GM19463 (cell line): ENCODE data around the gene VWA3B.
"Not testable (repeated sequence)": the region's sequence is repeated elsewhere in the genome, so short reads cannot be mapped to it uniquely, and the experiment has no call there.

ENCODE experiments used
- ATAC-seq: cut with Tn5 transposase; IDR thresholded peaks from one replicate; pipeline ENCODE4 v1.9.1; 2021; ENCODE audit warnings: mild to moderate bottlenecking, moderate library complexity; ENCODE audit not compliant: unreplicated experiment

VWA3B gene

DNA sequence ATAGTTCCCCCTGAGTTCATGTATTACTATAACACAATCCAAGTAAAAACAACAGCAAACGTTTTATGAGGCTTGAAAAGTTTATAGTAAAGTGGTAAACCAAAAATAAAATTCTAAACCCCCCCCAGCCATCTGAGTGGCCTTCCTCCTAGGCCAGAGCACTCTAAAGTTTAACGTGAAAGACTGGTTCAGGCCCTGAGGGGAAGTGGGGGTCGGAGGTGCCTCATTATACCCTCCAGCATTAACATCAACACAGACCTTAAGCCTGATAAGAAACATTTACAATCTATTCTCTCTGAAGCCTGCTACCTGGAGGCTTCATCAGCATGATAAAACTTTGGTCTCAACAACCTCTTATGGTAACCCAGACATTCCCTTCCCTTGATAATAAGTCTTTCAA lies 230.2 kb downstream of the VWA3B start:
- no peak for ATAC-seq

DNA sequence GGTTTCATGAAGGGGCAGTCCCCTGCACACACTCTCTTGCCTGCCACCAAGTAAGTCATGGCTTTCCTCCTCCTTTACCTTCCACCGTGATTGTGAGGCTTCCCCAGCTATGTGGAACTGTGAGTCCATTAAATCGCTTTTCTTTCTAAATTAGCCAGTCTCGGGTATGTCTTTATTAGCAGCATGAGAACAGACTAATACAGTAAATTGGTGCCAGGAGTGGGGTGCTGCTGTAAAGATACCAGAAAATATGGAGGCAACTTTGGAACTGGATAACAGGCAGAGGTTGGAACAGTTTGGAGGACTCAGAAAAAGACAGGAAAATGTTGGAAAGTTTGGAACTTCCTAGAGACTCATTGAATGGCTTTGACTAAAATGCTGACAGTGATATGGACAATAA lies 233.2 kb downstream of the VWA3B start:
- not testable (repeated sequence) for ATAC-seq

DNA sequence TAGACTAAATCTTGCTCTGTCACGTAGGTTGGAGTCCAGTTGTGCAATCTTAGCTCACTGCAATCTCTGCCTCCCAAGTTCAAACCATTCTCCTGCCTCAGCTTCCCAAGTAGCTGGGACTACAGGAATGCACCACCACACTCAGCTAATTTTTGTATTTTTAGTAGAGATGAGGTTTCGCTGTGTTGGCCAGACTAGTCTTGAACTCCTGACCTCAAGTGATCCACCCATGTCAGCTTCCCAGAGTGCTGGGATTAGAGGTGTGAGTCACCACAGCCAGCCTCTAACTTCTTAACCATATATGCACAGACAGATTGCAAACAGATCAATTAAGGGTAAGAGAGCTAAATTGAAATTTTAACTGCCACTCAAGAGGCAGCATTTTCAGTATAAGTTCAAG lies 237.2 kb downstream of the VWA3B start:
- ATAC-seq, result no peak

DNA sequence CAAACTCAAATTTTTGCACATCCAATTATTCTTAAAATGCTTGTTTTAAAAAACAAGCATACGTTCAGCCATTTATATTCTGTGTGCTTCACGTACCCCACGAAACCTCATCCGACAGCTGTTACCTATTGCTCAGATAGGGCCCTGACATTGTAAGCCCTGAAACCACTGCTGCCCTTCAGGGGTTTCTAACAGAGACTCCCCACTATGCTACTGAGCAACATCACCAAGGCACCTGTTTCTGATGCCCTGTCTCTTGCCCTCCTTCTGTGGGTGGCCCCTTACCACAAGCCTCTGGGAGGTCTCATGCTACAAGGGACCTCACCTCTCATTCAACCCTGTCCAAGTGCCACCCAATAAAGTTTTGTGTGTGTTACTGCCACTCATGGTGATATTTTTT lies 240.8 kb downstream of the VWA3B start:
- ATAC-seq, result no peak

DNA sequence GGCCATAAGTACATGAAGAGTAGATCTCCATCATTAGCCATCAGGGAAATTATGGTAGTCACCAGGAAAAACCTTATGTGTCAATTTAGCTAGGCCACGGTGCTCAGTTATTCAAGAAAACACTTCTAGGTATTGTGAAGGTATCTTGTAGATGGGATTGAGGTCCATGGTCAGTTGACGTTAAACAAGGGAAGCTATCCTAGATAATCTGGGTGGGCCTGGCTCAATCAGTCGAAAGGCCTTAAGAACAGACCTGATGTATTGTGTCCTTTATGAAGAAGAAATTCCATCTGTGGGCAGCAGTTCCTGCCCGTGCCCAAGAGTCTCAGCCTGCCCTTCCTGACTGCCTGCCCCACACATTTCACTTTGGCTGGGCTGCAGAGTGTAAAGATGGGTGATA lies 242.6 kb downstream of the VWA3B start:
- no peak for ATAC-seq

DNA sequence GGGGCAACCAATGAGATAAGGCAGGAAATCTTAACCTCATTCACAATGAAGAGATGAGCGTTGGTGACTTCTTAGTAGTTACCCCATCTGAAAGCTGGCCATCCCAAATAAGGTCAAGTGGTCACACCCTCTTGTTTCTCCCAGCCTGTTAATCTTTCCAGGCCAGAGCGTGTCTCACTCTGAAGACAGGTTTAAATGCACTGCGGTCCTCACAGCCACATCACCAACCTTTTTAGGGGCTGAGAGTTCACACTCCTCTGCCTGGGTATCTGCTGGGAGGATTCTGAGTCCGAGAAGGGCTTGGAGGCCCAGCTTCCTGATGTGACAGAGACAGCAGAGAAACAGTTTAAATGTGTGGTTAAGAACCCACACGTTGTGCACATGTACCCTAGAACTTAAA lies 246.0 kb downstream of the VWA3B start:
- ATAC-seq, result no peak

DNA sequence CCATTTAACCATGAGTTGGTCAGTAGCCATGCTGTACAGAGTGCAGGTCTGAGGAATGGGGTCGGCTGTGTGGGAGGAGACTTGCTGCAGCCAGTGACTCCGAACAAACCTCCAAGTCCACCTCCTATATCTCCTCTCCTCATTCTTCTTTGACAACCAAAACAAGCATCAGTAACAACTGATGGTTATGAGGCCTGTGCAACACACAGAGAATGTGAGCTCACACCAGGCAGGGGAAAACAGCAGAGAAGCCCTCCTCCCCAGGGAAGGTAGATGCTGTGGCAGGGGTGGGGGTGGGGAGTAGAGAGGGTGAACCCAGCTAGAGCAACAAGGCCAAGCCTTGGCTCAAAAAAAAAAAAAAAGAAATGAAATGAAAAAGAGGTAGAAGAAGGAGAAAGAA lies 247.0 kb downstream of the VWA3B start:
- ATAC-seq, result no peak

DNA sequence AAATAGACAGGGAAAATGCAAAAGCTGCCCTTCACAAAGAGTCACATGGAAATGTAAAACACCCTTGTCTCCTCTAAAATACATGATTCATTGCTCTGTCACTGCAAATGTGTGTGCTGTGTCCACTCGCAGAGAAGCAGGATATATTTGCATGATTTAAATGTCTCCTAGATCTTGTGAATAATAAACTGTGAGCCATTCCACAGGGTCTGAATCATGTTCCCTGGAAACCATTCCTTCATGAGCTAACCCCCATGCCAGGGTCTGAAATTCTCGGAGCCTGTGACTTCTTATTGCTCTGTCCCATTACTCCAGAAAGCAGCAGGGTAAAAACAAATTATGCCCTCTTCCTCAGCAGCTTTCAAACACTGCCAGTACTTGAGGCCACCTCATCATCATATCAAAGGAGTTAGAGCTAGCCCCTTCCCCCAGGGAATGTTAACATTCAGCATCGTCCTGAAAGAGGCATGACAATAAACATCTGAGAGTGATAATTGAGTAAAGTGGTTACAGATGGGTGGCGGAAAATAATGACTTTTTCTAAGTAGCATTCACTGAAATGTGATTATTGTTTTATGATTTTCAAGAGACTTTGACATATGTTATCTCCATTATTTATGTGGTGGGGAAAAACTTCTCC lies 247.6 kb downstream of the VWA3B start:
- no peak for ATAC-seq

DNA sequence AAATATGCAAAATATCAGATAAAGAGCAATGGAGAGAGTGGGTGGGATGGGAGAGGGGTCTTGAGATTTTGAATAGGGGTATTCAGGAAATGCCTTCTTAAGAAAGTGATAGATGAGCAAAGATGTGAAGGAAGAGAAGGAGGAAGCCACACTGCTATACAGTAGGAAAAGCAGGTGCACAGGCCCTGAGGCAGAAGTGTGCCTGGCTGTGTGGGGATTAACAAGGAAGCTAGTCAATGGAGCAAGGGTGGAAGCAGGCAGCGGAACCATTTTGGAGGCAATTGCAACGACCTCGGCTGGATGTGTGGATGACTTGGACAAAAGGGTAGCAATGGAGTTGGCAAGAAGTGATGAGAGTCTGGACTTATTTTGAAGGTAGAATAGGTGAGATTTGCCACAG lies 248.3 kb downstream of the VWA3B start:
- ATAC-seq, result no peak

DNA sequence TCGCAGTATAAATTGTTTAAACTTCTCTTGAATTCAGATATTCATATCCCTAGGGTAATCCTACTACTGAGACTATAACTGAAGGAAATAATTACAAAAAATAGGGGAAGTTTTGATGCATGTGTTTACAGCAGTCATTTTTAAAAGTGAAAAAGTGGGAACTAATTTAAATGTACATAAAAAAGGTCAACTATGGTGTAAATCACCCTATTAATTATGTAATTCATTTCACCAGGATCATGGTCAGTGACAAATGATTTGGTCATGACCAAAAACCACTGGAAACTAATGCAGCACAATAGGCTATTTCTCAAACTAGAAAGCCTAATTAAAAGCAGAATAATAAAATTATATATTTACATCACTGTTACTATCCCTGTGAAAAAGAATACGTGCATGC lies 254.3 kb downstream of the VWA3B start:
- ATAC-seq, result no peak

DNA sequence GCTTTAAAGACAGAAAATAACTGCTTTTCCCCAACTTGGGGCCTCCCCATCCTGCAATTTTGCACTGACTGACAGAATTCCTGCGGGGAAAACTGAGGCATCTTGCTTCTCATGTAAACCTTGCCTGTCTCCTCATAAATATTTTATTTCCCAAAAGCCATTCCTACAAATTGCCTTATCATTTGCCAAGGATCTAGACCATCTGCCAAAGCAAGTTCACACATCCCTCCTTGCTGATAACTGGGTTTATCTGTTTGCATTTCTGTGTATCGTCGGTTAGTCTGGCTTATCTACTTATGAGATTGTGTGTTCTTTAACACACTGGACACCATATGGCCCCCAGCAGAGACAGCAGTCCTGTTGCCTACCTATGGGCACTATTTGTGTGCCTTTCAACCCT lies 256.3 kb downstream of the VWA3B start:
- ATAC-seq, result no peak

DNA sequence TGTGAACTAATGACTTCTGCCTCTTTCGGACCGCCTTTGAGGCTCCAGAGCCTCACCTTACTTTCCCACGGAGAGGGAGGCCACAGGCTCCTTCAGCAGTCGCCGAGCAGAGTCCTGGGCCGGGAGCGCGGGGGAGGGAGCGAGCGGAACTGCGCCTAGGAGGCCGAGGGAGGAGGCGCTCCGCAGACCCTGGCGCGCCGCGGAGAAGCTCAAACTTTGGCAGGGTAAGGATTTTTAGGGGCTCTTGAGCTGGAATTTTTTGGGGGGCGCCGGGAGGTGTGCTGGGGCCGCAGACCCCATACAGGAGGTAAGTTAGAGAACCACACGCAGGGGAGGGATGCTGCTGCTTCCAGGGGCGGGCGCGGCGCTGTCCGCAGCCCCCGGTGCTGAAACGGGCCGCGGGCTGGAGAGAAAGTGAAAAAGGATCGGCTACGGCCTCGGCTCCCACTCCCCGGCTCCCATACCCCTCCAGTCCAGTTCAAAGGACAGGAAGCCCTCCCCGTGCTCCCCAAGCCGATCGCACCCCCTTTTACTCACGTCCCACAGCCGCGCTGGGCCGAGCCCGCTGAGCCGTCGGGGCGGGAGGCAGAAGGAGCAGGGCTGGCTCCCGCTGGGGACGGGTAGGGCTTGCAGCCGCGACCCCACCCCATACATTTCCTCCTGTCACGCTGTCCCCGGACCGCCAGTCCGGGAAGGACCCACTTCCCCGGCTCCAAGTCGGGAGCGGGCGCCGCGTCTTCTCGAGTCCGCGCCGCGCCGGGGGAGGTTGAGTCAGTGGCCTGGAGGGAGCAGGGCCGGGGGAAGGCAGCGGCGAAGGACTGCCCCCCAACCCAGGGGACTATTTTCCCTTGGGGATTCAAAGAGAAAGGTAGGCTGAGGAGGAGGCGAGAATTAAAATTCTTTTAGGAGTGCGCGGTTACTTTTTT lies 259.6 kb downstream of the VWA3B start, which contains the start of gene CNGA3:
Gene CNGA3, plus strand, starts transcription at position 146 of the 926 bp plus-strand sequence. CDS start 23,520 bp downstream, outside the sequence.
- no peak for ATAC-seq

DNA sequence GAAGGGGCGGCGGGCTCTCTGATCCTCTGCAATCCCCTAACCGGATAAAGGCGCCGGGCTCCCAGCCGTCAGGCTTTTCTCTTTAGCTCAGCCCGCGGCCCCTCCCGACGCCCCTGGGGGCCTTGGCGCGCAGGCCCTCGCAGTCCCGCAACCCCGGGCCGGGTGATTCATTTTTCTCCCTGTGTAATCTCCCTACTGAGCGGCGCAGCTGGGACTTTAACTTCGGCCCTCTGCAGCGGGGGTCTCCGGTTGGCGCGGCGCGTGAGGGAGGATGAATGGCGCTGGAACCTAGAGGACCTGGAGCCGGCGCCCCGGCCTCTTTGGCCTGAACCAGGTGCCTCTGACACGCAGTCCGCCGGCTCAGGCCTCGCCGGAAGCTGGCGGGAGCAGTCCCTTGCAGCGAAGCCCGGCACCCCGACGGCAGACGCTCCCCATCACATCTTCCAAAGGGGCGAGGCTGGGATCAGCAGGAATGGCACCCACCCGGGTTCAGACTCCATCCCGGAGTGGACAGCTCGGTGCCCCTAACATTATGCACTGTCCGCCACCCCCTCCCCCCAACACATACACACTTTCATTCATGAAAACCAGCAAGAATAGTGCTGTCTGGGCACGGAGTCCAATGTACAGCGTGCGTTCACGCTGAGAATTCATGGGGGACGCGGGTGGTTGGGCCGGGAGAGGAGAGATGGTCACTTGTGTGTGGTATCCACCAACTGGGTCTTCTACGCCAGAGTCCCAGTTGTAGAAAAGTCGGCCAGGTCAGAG lies 260.5 kb downstream of the VWA3B start:
- no peak for ATAC-seq

DNA sequence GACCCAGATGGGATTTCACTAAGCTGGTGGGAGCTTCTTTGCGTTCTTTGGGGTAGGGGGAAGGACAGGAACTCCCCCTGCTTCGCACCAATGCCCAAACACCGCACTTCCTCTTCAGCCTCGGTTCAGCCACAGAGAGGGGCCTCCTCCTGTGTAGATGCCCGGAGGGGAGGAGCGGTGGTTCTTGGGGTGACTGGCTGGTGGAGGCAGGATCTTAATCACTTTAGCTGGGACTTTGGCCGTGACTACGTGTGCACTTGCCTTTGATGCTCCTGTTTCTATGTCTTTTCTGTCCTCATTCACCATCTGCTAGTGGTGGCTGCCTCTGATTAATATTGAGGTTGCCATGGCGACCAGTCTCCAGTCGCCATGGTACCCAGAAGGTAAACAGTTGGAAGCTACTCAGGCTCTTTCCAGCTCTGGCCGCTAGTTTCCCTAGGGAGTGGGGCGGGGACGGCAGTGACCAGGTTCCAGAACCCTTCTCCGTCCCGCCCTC lies 261.1 kb downstream of the VWA3B start:
- ATAC-seq, result no peak

DNA sequence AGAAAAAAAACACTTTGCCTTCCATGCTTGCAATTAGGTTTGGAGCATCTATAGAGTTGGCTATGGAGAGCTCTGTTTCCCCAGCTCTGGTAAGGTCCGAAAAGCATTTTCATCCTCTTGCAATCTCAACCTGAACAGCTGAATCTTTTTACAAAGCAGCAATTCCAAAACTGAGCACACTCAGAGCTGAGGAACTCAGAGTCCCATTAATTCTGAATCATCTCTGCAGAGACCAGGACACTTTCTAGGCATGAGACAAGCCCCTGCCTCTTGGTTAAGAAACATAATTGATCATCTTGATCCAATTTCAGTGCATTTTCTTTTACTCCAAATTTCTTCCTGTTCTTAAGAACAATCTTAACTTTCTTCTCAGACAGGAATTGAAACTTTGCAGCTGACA lies 263.4 kb downstream of the VWA3B start:
- ATAC-seq, result no peak

DNA sequence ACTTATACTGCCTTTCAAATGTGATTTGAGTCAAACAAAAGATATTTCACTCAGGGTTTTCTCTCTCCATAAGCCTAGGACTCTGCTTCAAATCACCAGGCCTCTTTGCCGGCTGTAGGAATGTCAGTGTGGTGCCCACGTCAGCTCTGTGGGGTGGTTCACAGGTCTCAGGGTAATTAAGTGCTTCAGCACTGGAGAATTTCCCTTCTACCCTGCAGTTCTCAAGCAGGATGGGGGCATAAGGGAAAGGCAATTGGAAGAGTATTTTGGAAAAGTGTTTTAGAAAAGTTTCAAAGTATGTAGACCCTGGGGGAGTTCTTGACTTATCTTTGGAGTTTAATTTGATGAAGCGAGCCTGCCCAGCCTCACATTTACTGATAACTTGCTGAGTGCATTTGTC lies 268.9 kb downstream of the VWA3B start:
- no peak for ATAC-seq

DNA sequence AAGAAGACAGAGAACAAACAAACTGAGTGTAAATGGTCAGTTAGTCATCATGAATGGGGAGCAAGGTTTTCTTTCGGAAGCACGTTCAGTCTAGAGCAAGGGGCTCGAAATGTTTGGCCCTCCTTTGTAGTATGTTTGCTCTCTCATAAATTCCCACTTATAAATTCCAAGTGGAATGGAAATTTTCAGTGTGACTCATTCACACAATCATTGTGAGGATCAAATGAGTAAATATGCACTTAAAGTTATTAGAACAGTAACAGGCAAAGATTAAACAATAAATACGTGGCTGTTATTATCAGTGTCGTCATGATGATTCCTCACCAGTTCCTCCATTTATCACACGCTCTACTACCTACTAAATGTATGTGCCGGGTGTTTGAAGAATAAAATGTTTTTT lies 269.8 kb downstream of the VWA3B start:
- ATAC-seq, result no peak

DNA sequence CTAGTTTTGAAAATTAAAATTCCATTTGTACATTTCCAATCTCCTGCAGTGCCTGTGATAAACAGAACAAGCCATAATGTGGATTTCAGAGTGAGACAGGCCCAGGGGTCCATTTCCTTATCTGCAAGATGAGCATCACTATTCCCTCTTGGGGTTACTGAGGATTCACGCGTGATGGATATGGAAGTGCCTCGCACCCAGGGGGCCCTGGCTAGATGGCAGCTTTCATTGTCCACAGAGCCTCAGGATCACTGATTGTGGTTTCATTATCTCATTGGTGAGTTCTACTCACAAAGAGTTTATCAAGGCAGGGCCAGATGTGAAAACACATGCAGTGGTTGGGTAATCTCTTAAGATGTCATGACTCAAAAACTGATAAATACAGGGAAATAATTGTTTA lies 270.9 kb downstream of the VWA3B start:
- no peak for ATAC-seq

DNA sequence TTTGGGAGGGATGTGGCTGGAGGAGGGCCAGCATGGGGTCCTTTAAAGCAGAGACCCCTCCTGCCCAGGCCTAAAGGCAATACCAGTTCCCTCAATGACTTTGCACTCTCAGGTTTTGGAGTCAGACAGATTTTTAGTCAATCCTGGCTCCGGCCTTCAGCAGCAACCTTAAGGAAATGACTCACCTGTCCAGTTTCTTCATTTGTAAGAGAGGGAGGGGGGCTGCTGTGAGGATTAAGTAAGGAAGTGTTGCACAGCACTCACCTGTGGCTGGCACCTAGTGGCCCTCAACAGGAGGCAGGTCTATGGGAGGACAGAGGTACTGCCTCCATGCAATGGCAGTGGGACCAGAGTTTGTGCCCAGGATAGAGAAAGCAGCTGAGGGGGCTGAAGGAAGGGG lies 273.0 kb downstream of the VWA3B start:
- ATAC-seq, result no peak
